ENCODE results near the gene SAE1. TPM values are rescaled to one million over a fixed set of nuclear protein-coding genes. Genes with fewer than 3 reads are reported as not detected.

The SAE1 gene
- total and polyA plus RNA-seq, 2 of the 4 experiments (the other 2 are of a cell fraction), result 165 to 184 TPM

DNA sequence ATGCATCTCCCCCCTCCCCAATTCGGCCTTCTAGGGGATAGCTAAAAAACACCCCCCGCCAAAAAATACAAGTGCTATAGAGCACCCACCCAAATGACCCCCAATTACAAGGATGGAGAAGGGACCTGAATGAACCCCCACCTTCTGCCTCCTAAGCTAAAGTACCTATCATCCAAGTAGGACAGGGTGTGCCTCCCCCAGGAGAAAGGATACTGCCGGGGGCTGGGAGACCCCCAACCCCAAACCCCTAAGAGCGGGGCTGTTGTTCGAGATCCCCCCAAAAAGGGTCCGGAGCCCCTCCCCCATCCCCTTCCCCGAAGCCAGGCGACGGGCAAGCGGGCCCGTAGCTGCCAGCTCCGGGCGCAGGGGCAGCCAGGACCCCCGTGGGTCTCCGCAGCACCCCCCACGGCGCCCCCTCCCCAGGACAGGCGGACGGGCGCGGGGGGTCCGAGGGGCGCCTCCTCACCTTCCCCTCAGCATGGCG lies 18.9 kb upstream of the SAE1 start:
- H3K79me1 ChIP-seq (ENCODE audit: low read depth in 1 of 2, low read length in 2 of 2), result peaks cover 16 to 53% of the 10 kb centered on the region in 2 experiments
- no peaks in the 10 kb centered on the region for H3K9me3 ChIP-seq (ENCODE audit: control insufficient read depth, insufficient read depth, low read length)
- peaks cover 2% of the 10 kb centered on the region for H3K36me3 ChIP-seq (ENCODE audit: control insufficient read depth, insufficient read depth, low read length)
- peak overlapping the region; percentile 69 for H2BK120ac ChIP-seq (ENCODE audit: low read depth, low read length)
- dilution Hi-C loops (cut with HindIII; ENCODE audit: low sequenced_read_pairs, unreplicated experiment), result no loop called here
- intact Hi-C loops (cut with micrococcal nuclease), result loop anchor here (5.0 kb wide), 2 partner anchors 34 to 74 kb away; no protein-coding TSS in a partner anchor
- peak overlapping the region; percentile 93 for H4K5ac ChIP-seq (ENCODE audit: low read depth, low read length)
- DNase-seq (no peak), ATAC-seq (ENCODE audit: low read depth) (no peak)
- H3K56ac ChIP-seq (ENCODE audit: extremely low read depth, insufficient read depth, low read length), result peak overlapping the region; percentile 99
- peak overlapping the region; percentile 97 for H3K4ac ChIP-seq (ENCODE audit: low read depth, low read length)
- H3K4me1 ChIP-seq (ENCODE audit: control insufficient read depth, insufficient read depth, low read length), result peaks cover 18% of the 10 kb centered on the region
- peak overlapping the region; percentile 100 for H2AK9ac ChIP-seq (replicated peaks; ENCODE audit: low read depth, low read length, poor library complexity)
- in situ Hi-C loops (cut with MboI; ENCODE audit: low sequenced_read_pairs), result no loop called here
- H2BK15ac ChIP-seq (ENCODE audit: low read depth, low read length), result no peak overlapping the region; the same call in 2 of the 3 replicates
- peak overlapping the region; percentile 99 for H3K23ac ChIP-seq (ENCODE audit: low read depth, low read length)
- H4K20me1 ChIP-seq (ENCODE audit: insufficient read depth, low read length), result peaks cover 18% of the 10 kb centered on the region
- H3K14ac ChIP-seq (replicated peaks; ENCODE audit: low read depth, low read length), result peak overlapping the region; percentile 100
- H3K9me1 ChIP-seq (ENCODE audit: insufficient read depth, low read length), result 0 out of 2 replicates have a peak, but pooled peaks cover under 1% of the 10 kb centered on the region
- H2BK20ac ChIP-seq (ENCODE audit: low read depth, low read length), result no peak overlapping the region
- H4K8ac ChIP-seq (ENCODE audit: low read depth in 2 of 2, low read length in 2 of 2), result peak overlapping the region; percentile 88 to 96
- peak overlapping the region; percentile 89 for H4K91ac ChIP-seq (ENCODE audit: insufficient read depth, low read depth, low read length)
- H3K4me2 ChIP-seq (ENCODE audit: low read depth, low read length), result peak overlapping the region; percentile 97
- TF ChIP-seq CEBPB (IDR thresholded peaks at IDR 0.05; ENCODE audit: low read depth, low read length) (no peak), RCOR1 (IDR thresholded peaks at IDR 0.05; ENCODE audit: insufficient replicate concordance, low read length) (no peak), MXI1 (IDR thresholded peaks at IDR 0.05; ENCODE audit: borderline replicate concordance, low read depth, low read length) (no peak), RFX5 (IDR thresholded peaks at IDR 0.05; ENCODE audit: low read depth, low read length) (no peak), FOS (IDR thresholded peaks at IDR 0.05; ENCODE audit: low read depth, low read length) (no peak), MAFK (IDR thresholded peaks at IDR 0.05; ENCODE audit: low read depth, low read length) (no peak), POLR2A (IDR thresholded peaks at IDR 0.05; ENCODE audit: low read depth, low read length) (no peak), RAD21 (IDR thresholded peaks at IDR 0.05; ENCODE audit: low read length) (no peak), MAZ (IDR thresholded peaks at IDR 0.05; ENCODE audit: borderline replicate concordance, low read depth, low read length) (no peak), BHLHE40 (IDR thresholded peaks at IDR 0.05; ENCODE audit: low read depth, low read length) (no peak)
- TF ChIP-seq, protein P1, sequence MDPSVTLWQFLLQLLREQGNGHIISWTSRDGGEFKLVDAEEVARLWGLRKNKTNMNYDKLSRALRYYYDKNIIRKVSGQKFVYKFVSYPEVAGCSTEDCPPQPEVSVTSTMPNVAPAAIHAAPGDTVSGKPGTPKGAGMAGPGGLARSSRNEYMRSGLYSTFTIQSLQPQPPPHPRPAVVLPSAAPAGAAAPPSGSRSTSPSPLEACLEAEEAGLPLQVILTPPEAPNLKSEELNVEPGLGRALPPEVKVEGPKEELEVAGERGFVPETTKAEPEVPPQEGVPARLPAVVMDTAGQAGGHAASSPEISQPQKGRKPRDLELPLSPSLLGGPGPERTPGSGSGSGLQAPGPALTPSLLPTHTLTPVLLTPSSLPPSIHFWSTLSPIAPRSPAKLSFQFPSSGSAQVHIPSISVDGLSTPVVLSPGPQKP (IDR thresholded peaks at IDR 0.05; ENCODE audit: borderline replicate concordance, low read depth, low read length), result no peak
- TF ChIP-seq, protein P2, sequence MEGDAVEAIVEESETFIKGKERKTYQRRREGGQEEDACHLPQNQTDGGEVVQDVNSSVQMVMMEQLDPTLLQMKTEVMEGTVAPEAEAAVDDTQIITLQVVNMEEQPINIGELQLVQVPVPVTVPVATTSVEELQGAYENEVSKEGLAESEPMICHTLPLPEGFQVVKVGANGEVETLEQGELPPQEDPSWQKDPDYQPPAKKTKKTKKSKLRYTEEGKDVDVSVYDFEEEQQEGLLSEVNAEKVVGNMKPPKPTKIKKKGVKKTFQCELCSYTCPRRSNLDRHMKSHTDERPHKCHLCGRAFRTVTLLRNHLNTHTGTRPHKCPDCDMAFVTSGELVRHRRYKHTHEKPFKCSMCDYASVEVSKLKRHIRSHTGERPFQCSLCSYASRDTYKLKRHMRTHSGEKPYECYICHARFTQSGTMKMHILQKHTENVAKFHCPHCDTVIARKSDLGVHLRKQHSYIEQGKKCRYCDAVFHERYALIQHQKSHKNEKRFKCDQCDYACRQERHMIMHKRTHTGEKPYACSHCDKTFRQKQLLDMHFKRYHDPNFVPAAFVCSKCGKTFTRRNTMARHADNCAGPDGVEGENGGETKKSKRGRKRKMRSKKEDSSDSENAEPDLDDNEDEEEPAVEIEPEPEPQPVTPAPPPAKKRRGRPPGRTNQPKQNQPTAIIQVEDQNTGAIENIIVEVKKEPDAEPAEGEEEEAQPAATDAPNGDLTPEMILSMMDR (conservative IDR thresholded peaks at IDR 0.05; ENCODE audit: low read depth, low read length), result no peak
- H3K18ac ChIP-seq (ENCODE audit: low read depth, low read length), result peak overlapping the region; percentile 93
- peak overlapping the region; percentile 97 for H2AK5ac ChIP-seq (ENCODE audit: low read depth, low read length)
- H2AFZ ChIP-seq (replicated peaks; ENCODE audit: low read length, poor library complexity), result peak overlapping the region; percentile 85
- ChIA-PET CTCF (interaction anchor here (0.5 kb wide), 1 partner anchor 38 kb away, joined by 3 read pairs; no protein-coding TSS in a partner anchor), POLR2A (ENCODE audit: unreplicated experiment) (interaction anchor here (0.6 kb wide), 1 partner anchor 205 kb away, joined by 3 read pairs; no protein-coding TSS in a partner anchor)
- peak overlapping the region; percentile 100 for H3K9ac ChIP-seq (ENCODE audit: low read depth, low read length)
- no CpG with 5 or more reads among the region's 24 CpGs for WGBS, 2 experiments (ENCODE audit: extremely low coverage in 2 of 2, insufficient read length in 1 of 2)
- H3K27ac ChIP-seq (ENCODE audit: insufficient read depth, low read length), result peak overlapping the region; percentile 96
- peak overlapping the region; percentile 77 for H3K4me3 ChIP-seq (ENCODE audit: insufficient read depth, low read depth, low read length)
- BruUV-seq (replicated peaks), result TSS peak; percentile 57
- H2BK5ac ChIP-seq (ENCODE audit: low read depth, low read length, poor library complexity, severe bottlenecking), result peak overlapping the region; percentile 98
- H3K27me3 ChIP-seq (ENCODE audit: control insufficient read depth, insufficient read depth, low read length), result no peaks in the 10 kb centered on the region

Data from IMR-90 (cell line).